IMR-90 (cell line): ENCODE measurements around the gene NUBP2. TPM values are rescaled to one million over a fixed set of nuclear protein-coding genes. Genes with fewer than 3 reads are reported as not detected.

ENCODE experiments used
- ATAC-seq: fragments of 200-7000 bp; cut with Tn5 transposase; 2 replicates; pipeline ENCODE4 v1.9.1; 2020; ENCODE audit warnings: low read depth, mild to moderate bottlenecking, moderate library complexity
- BruUV-seq: library from RNA; stranded (reverse); fragments of 400-500 nt; replicated peaks from 2 replicates; lab custom pipeline; 2021; lab: Mats Ljungman, UMichigan
- CTCF ChIA-PET: fragments of 300-600 bp; formaldehyde crosslinking; extraction: SDS; loops from one replicate; lab custom pipeline; 2021; ENCODE audit warnings: antibody characterized with exemption; lab: Yijun Ruan, JAX
- POLR2A ChIA-PET: fragments of 300-600 bp; sonication (Branson Sonifier 250); formaldehyde crosslinking; loops from one replicate; lab custom pipeline; 2022; ENCODE audit warnings: antibody characterized with exemption; ENCODE audit not compliant: unreplicated experiment; lab: Charles Lee
- DNase-seq: peaks from one replicate; pipeline ENCODE4 v3.0.0; 2013
- H2AFZ ChIP-seq: replicated peaks from 2 replicates; pipeline ENCODE3; 2013; ENCODE audit warnings: low read length, mild to moderate bottlenecking; ENCODE audit not compliant: poor library complexity
- H2AK5ac ChIP-seq: 2 replicates; pipeline ENCODE4 v1.6.1; 2013; ENCODE audit warnings: low read depth, low read length, inconsistent platforms
- H2AK9ac ChIP-seq: replicated peaks from 2 replicates; pipeline ENCODE3; 2013; ENCODE audit warnings: mild to moderate bottlenecking, low read depth, low read length, moderate library complexity; ENCODE audit not compliant: poor library complexity
- H2BK120ac ChIP-seq: 2 replicates; pipeline ENCODE4 v1.6.1; 2013; ENCODE audit warnings: low read depth, low read length, inconsistent platforms
- H2BK15ac ChIP-seq: 3 replicates; pipeline ENCODE4 v1.6.1; 2013; ENCODE audit warnings: low read depth, low read length, inconsistent platforms
- H2BK20ac ChIP-seq: 2 replicates; pipeline ENCODE4 v1.6.1; 2013; ENCODE audit warnings: low read depth, mild to moderate bottlenecking, inconsistent platforms, low read length, moderate library complexity
- H2BK5ac ChIP-seq: 2 replicates; pipeline ENCODE4 v1.6.1; 2013; ENCODE audit warnings: mild to moderate bottlenecking, low read depth, low read length, inconsistent platforms; ENCODE audit not compliant: poor library complexity, severe bottlenecking
- H3K14ac ChIP-seq: replicated peaks from 2 replicates; pipeline ENCODE4 v1.6.1; 2013; ENCODE audit warnings: low read depth, low read length, inconsistent platforms
- H3K18ac ChIP-seq: 2 replicates; pipeline ENCODE4 v1.6.1; 2013; ENCODE audit warnings: low read depth, low read length, control low read depth
- H3K23ac ChIP-seq: 2 replicates; pipeline ENCODE4 v1.6.1; 2013; ENCODE audit warnings: low read depth, low read length, inconsistent platforms
- H3K27ac ChIP-seq: 2 replicates; pipeline ENCODE4 v1.5.1; 2013; ENCODE audit warnings: mild to moderate bottlenecking, control low read depth, low read length; ENCODE audit not compliant: insufficient read depth
- H3K27me3 ChIP-seq: 2 replicates; pipeline ENCODE4 v1.6.1; 2013; ENCODE audit warnings: low read length; ENCODE audit not compliant: control insufficient read depth, insufficient read depth
- H3K36me3 ChIP-seq: 2 replicates; pipeline ENCODE4 v1.6.1; 2013; ENCODE audit warnings: low read length, mixed read lengths; ENCODE audit not compliant: control insufficient read depth, insufficient read depth
- H3K4ac ChIP-seq: 2 replicates; pipeline ENCODE4 v1.6.1; 2013; ENCODE audit warnings: low read depth, low read length, inconsistent platforms
- H3K4me1 ChIP-seq: 2 replicates; pipeline ENCODE4 v1.6.1; 2013; ENCODE audit warnings: low read length, mixed read lengths; ENCODE audit not compliant: control insufficient read depth, insufficient read depth
- H3K4me2 ChIP-seq: 2 replicates; pipeline ENCODE4 v1.6.1; 2013; ENCODE audit warnings: low read depth, mild to moderate bottlenecking, control low read depth, low read length, moderate library complexity
- H3K4me3 ChIP-seq: 2 replicates; pipeline ENCODE4 v1.5.1; 2013; ENCODE audit warnings: low read depth, mild to moderate bottlenecking, control low read depth, low read length, moderate library complexity; ENCODE audit not compliant: insufficient read depth
- H3K56ac ChIP-seq: 2 replicates; pipeline ENCODE4 v1.6.1; 2013; ENCODE audit warnings: low read length, inconsistent platforms; ENCODE audit not compliant: insufficient read depth; ENCODE audit errors: extremely low read depth
- H3K79me1 ChIP-seq, 2 experiments: 2 replicates each; pipeline ENCODE4 v1.6.1; 2013; ENCODE audit warnings: low read length in 2 of 2, inconsistent platforms in 1 of 2, low read depth in 1 of 2
- H3K9ac ChIP-seq: 2 replicates; pipeline ENCODE4 v1.6.1; 2013; ENCODE audit warnings: low read depth, low read length, control low read depth
- H3K9me1 ChIP-seq: 2 replicates; pipeline ENCODE4 v1.6.1; 2013; ENCODE audit warnings: low read length, inconsistent platforms; ENCODE audit not compliant: insufficient read depth
- H3K9me3 ChIP-seq: 2 replicates; pipeline ENCODE4 v1.6.1; 2013; ENCODE audit warnings: low read length; ENCODE audit not compliant: control insufficient read depth, insufficient read depth
- H4K20me1 ChIP-seq: 2 replicates; pipeline ENCODE4 v1.6.1; 2013; ENCODE audit warnings: low read length, inconsistent platforms; ENCODE audit not compliant: insufficient read depth
- H4K5ac ChIP-seq: 2 replicates; pipeline ENCODE4 v1.6.1; 2013; ENCODE audit warnings: mild to moderate bottlenecking, low read depth, low read length, control low read depth
- H4K8ac ChIP-seq, 2 experiments: 2 replicates each; pipeline ENCODE4 v1.6.1; 2013; ENCODE audit warnings: low read depth in 2 of 2, low read length in 2 of 2, control low read depth in 1 of 2, inconsistent platforms in 1 of 2
- H4K91ac ChIP-seq: 2 replicates; pipeline ENCODE4 v1.6.1; 2013; ENCODE audit warnings: low read depth, low read length, inconsistent platforms; ENCODE audit not compliant: insufficient read depth
- BHLHE40 ChIP-seq: fragments of 150-350 bp; IDR thresholded peaks from 2 replicates; pipeline ENCODE4 v1.6.1; 2016; ENCODE audit warnings: mild to moderate bottlenecking, low read depth, low read length
- CEBPB ChIP-seq: IDR thresholded peaks from 2 replicates; pipeline ENCODE4 v1.6.1; 2012; ENCODE audit warnings: low read depth, low read length, improper control_type of control experiment
- CHD1 ChIP-seq: IDR thresholded peaks from 2 replicates; pipeline ENCODE4 v1.6.1; 2012; ENCODE audit warnings: low read depth, low read length, improper control_type of control experiment
- FOS ChIP-seq: fragments of 150-350 bp; IDR thresholded peaks from 2 replicates; pipeline ENCODE4 v1.6.1; 2016; ENCODE audit warnings: low read depth, low read length
- MAFK ChIP-seq: IDR thresholded peaks from 2 replicates; pipeline ENCODE4 v1.6.1; 2012; ENCODE audit warnings: low read depth, low read length, improper control_type of control experiment
- MAZ ChIP-seq: IDR thresholded peaks from 2 replicates; pipeline ENCODE4 v1.6.1; 2012; ENCODE audit warnings: low read depth, mild to moderate bottlenecking, low read length, improper control_type of control experiment, moderate library complexity, borderline replicate concordance
- MXI1 ChIP-seq: IDR thresholded peaks from 2 replicates; pipeline ENCODE4 v1.6.1; 2012; ENCODE audit warnings: low read depth, mild to moderate bottlenecking, low read length, moderate library complexity, borderline replicate concordance
- NFE2L2 ChIP-seq: fragments of 150-350 bp; IDR thresholded peaks from 2 replicates; pipeline ENCODE4 v1.6.1; 2016; ENCODE audit warnings: low read depth, mild to moderate bottlenecking, low read length
- POLR2A ChIP-seq: IDR thresholded peaks from 2 replicates; pipeline ENCODE4 v1.6.1; 2012; ENCODE audit warnings: mild to moderate bottlenecking, low read depth, low read length
- RAD21 ChIP-seq: IDR thresholded peaks from 2 replicates; pipeline ENCODE4 v1.6.1; 2012; ENCODE audit warnings: low read length, improper control_type of control experiment
- RCOR1 ChIP-seq: IDR thresholded peaks from 2 replicates; pipeline ENCODE4 v1.6.1; 2012; ENCODE audit warnings: mild to moderate bottlenecking, low read length, improper control_type of control experiment; ENCODE audit not compliant: insufficient replicate concordance
- RFX5 ChIP-seq: IDR thresholded peaks from 2 replicates; pipeline ENCODE4 v1.8.0; 2012; ENCODE audit warnings: low read depth, mild to moderate bottlenecking, low read length, moderate library complexity
- SMC3 ChIP-seq: fragments of 150-350 bp; IDR thresholded peaks from 2 replicates; pipeline ENCODE4 v1.6.1; 2016; ENCODE audit warnings: low read depth, mild to moderate bottlenecking, antibody characterized with exemption, low read length, moderate library complexity
- WGBS, 2 experiments: methylation state at CpG; one replicate each; pipeline versions ENCODE4 v1.1.5 to v1.1.7; 2013; ENCODE audit warnings: missing lambda C conversion rate in 2 of 2; ENCODE audit not compliant: insufficient read length in 1 of 2; ENCODE audit errors: extremely low coverage in 2 of 2; 5-methylcytosine and 5-hydroxymethylcytosine counted together
- dilution Hi-C: fragments of 300-500 bp; cut with HindIII; formaldehyde crosslinking; loops from one replicate; pipeline ENCODE4 v1.14.3; 2018; ENCODE audit warnings: low sequenced_read_pairs; ENCODE audit not compliant: unreplicated experiment
- in situ Hi-C: fragments of 300-500 bp; cut with MboI; formaldehyde crosslinking; loops from 3 replicates; pipeline ENCODE4 v1.14.3; 2019; ENCODE audit warnings: low sequenced_read_pairs, inconsistent platforms, mixed read lengths
- intact Hi-C: fragments of 100-400 bp; cut with micrococcal nuclease; formaldehyde crosslinking; loops from 2 replicates; pipeline ENCODE4 v1.10.0; 2022
- polyA plus RNA-seq, 3 experiments: library from polyadenylated mRNA; depleted of rRNA; stranded (reverse); fragments of >200 nt; gene quantifications; 2 replicates each; pipeline ENCODE4 v1.2.3, GENCODE V29; 2012; ENCODE audit warnings: low replicate concordance in 1 of 3
- total RNA-seq: library from RNA; depleted of rRNA; stranded (reverse); fragments of >200 nt; gene quantifications from 2 replicates; pipeline ENCODE4 v1.2.3, GENCODE V29; 2012
- TF ChIP-seq, protein P1 (sequence below): conservative IDR thresholded peaks from 2 replicates; pipeline ENCODE4 v1.5.1; 2012; ENCODE audit warnings: mild to moderate bottlenecking, low read depth, low read length, improper control_type of control experiment
- TF ChIP-seq, protein P2 (sequence below): fragments of 150-350 bp; IDR thresholded peaks from 2 replicates; pipeline ENCODE4 v1.6.1; 2016; ENCODE audit warnings: low read depth, mild to moderate bottlenecking, low read length, moderate library complexity, borderline replicate concordance

Gene NUBP2
- total and polyA plus RNA-seq, 2 of the 4 experiments (the other 2 are of a cell fraction): 62.6 to 131 TPM

DNA sequence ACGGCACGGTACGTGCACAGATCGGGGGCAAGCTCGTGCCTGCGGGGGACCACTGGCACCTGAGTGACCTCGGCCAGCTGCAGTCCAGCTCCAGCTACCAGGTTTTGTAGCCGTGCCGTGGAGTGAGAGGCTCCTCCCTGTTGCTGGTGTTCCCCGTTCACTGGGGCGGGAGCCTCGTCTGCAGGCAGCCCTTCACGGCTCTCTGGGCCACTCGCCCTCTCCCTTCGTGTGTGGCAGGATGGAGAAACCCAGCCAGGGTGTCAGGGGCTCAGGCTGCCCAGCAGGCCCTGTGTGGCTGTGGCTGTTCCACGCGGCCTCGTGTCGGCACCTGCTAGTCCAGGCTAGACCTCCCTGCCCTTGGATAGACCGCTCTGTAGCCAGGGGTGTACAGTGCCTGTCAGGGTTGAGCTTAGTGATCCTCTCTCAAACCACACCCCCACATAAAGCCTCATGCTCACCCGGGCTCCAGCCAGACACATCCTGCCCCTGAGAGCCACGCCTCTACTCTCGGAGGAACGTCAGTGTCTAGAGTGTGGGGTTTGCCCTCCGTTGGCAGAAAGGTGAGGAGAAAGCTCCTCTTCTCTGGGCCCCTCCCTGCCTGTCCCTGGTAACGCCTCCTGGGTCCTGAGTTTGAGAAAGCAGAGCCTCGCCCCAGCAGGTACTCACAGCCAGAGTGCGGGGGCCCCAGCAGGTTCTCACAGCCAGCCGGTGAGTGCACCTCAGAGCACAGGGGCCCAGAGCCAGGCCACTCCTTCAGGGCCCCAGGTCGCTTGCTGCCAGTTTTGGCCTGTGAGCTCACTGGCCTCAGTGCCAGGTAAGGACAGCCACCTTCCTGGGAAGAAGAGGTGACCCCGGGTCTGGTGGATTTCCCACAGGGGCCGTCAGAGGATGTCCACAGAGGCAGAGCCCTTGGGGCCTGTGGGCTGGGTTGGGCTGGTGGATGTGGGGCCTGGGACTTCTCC lies 39.1 kb upstream of the NUBP2 start:
- H2AK5ac ChIP-seq: no peak overlapping the region
- peaks cover 32% of the 10 kb centered on the region for H4K20me1 ChIP-seq
- H3K9me3 ChIP-seq: no peaks in the 10 kb centered on the region
- peaks cover 24 to 56% of the 10 kb centered on the region in 2 experiments for H3K79me1 ChIP-seq
- CTCF ChIA-PET: no interaction called here
- intact Hi-C loops: no loop called here
- H3K4me3 ChIP-seq: no peak overlapping the region
- TF ChIP-seq FOS (no peak), CHD1 (no peak), SMC3 (no peak), RCOR1 (no peak), RFX5 (no peak), POLR2A (no peak), RAD21 (no peak), MAFK (no peak), MXI1 (no peak), BHLHE40 (no peak), CEBPB (no peak), NFE2L2 (no peak), MAZ (no peak)
- TF ChIP-seq, protein P1, sequence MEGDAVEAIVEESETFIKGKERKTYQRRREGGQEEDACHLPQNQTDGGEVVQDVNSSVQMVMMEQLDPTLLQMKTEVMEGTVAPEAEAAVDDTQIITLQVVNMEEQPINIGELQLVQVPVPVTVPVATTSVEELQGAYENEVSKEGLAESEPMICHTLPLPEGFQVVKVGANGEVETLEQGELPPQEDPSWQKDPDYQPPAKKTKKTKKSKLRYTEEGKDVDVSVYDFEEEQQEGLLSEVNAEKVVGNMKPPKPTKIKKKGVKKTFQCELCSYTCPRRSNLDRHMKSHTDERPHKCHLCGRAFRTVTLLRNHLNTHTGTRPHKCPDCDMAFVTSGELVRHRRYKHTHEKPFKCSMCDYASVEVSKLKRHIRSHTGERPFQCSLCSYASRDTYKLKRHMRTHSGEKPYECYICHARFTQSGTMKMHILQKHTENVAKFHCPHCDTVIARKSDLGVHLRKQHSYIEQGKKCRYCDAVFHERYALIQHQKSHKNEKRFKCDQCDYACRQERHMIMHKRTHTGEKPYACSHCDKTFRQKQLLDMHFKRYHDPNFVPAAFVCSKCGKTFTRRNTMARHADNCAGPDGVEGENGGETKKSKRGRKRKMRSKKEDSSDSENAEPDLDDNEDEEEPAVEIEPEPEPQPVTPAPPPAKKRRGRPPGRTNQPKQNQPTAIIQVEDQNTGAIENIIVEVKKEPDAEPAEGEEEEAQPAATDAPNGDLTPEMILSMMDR: no peak
- TF ChIP-seq, protein P2, sequence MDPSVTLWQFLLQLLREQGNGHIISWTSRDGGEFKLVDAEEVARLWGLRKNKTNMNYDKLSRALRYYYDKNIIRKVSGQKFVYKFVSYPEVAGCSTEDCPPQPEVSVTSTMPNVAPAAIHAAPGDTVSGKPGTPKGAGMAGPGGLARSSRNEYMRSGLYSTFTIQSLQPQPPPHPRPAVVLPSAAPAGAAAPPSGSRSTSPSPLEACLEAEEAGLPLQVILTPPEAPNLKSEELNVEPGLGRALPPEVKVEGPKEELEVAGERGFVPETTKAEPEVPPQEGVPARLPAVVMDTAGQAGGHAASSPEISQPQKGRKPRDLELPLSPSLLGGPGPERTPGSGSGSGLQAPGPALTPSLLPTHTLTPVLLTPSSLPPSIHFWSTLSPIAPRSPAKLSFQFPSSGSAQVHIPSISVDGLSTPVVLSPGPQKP: no peak
- no peak overlapping the region for H3K56ac ChIP-seq
- H2BK20ac ChIP-seq: no peak overlapping the region
- H3K4me1 ChIP-seq: peaks cover 2% of the 10 kb centered on the region; the same call in 1 of the 2 replicates
- in situ Hi-C loops: no loop called here
- no peak overlapping the region for H3K9ac ChIP-seq
- H3K14ac ChIP-seq: no peak overlapping the region
- ATAC-seq (no peak), DNase-seq (no peak)
- peak overlapping the region; percentile 13 for H2AK9ac ChIP-seq
- no peak overlapping the region for H4K5ac ChIP-seq
- H3K9me1 ChIP-seq: peaks cover 6% of the 10 kb centered on the region
- no peak overlapping the region for H2BK120ac ChIP-seq
- no peaks in the 10 kb centered on the region for H3K27me3 ChIP-seq
- WGBS, 2 experiments: 96% methylated on average over 17 of the region's 32 CpGs; no CpG with 5 or more reads in 1 of the 2 experiments
- H4K91ac ChIP-seq: no peak overlapping the region
- H3K23ac ChIP-seq: no peak overlapping the region
- dilution Hi-C loops: no loop called here
- TSS peak; percentile 39 for BruUV-seq
- H2BK5ac ChIP-seq: no peak overlapping the region
- H3K4me2 ChIP-seq: no peak overlapping the region
- no peak overlapping the region for H4K8ac ChIP-seq
- no peak overlapping the region for H3K18ac ChIP-seq
- no peak overlapping the region for H3K4ac ChIP-seq
- POLR2A ChIA-PET: no interaction called here
- peaks cover 51% of the 10 kb centered on the region for H3K36me3 ChIP-seq
- H3K27ac ChIP-seq: no peak overlapping the region
- peak overlapping the region; percentile 11 for H2AFZ ChIP-seq
- no peak overlapping the region for H2BK15ac ChIP-seq
